Tibial nerve (tissue), 4 donors: ENCODE results near the gene GTPBP2. TPM values are rescaled to one million over a fixed set of nuclear protein-coding genes. Genes with fewer than 3 reads are reported as not detected.
"Not testable (repeated sequence)": the region's sequence is repeated elsewhere in the genome, so short reads cannot be mapped to it uniquely, and the experiment has no call there.

Source experiments
- DNase-seq, 2 donors: peaks; one replicate each; pipeline ENCODE4 v3.0.0-alpha.2; 2019; ENCODE audit warnings: low spot score in 2 of 2
- H3K27ac ChIP-seq, 4 donors: fragments of 200-600 bp; sonication (generic) in 3 of 4; one replicate each; pipeline ENCODE4 v1.5.1; 2017 to 2019; ENCODE audit warnings: mild to moderate bottlenecking in 1 of 4
- H3K27me3 ChIP-seq, 2 donors: fragments of 200-600 bp; sonication (generic) in 1 of 2; one replicate each; pipeline versions ENCODE4 v1.5.1 to v1.6.0; 2017 to 2019
- H3K36me3 ChIP-seq, 3 donors: fragments of 200-600 bp; sonication (generic); one replicate each; pipeline ENCODE4 v1.5.1; 2018 to 2019
- H3K4me1 ChIP-seq, 4 donors: fragments of 200-600 bp; sonication (generic) in 3 of 4; one replicate each; pipeline ENCODE4 v1.5.1; 2017 to 2019
- H3K4me3 ChIP-seq, 4 donors: fragments of 200-600 bp; sonication (generic) in 3 of 4; one replicate each; pipeline ENCODE4 v1.5.1; 2017 to 2019; ENCODE audit warnings: mild to moderate bottlenecking in 1 of 4, moderate library complexity in 1 of 4
- H3K9me3 ChIP-seq, 4 donors: fragments of 200-600 bp; sonication (generic) in 3 of 4; one replicate each; pipeline ENCODE4 v1.5.1; 2017 to 2019
- CTCF ChIP-seq, 5 experiments: fragments of 200-600 bp in 3 of 5; fragments of 450-650 bp in 2 of 5; sonication (generic) in 3 of 5; IDR thresholded peaks; one replicate each; pipeline ENCODE4 v1.5.1; 2016 to 2019; ENCODE audit warnings: antibody characterized with exemption in 5 of 5, mild to moderate bottlenecking in 3 of 5, moderate library complexity in 2 of 5
- EP300 ChIP-seq, 2 donors: sonication (generic); formaldehyde crosslinking; IDR thresholded peaks; one replicate each; pipeline ENCODE4 v1.6.1; 2017; ENCODE audit warnings: antibody characterized with exemption in 2 of 2, mild to moderate bottlenecking in 1 of 2
- POLR2A ChIP-seq, 2 donors: fragments of 450-650 bp; IDR thresholded peaks; one replicate each; pipeline ENCODE4 v1.6.1; 2017; ENCODE audit warnings: antibody characterized with exemption in 2 of 2, mild to moderate bottlenecking in 2 of 2, moderate library complexity in 2 of 2
- WGBS, 2 donors: methylation state at CpG; one replicate each; pipeline ENCODE4 v1.1.5; 2018; 5-methylcytosine and 5-hydroxymethylcytosine counted together
- total RNA-seq, 4 donors: library from RNA; depleted of rRNA; stranded (reverse); fragments of >200 nt; gene quantifications; one replicate each; pipeline ENCODE4 v1.1.0, GENCODE V29; 2016

Gene GTPBP2
- total RNA-seq, 4 donors from 2014 or later: 33.2 to 58.5 (median 39.7) TPM

GRCh38 chr6:43606019-43606418 is 23.0 kb downstream of the GTPBP2 start:
- no peaks in the 10 kb centered on the region for H3K9me3 ChIP-seq
- H3K36me3 ChIP-seq: peaks cover 0 to 71% (median 7%) of the 10 kb centered on the region in 3 donors
- no peak for DNase-seq

GRCh38 chr6:43604174-43604573 is 24.9 kb downstream of the GTPBP2 start:
- Histone ChIP-seq H3K4me3 (no peak overlapping the region), H3K27me3 (no peaks in the 10 kb centered on the region), H3K27ac (no peak overlapping the region), H3K4me1 (peaks cover 0 to 14% (median 0%) of the 10 kb centered on the region in 4 donors), H3K9me3 (no peaks in the 10 kb centered on the region), H3K36me3 (peaks cover 0 to 68% (median 7%) of the 10 kb centered on the region in 3 donors)
- WGBS, 2 donors: 47 to 78% methylated on average over 2 of the region's 2 CpGs
- no peak for DNase-seq
- TF ChIP-seq CTCF (IDR thresholded peaks at IDR 0.05) (no peak), POLR2A (IDR thresholded peaks at IDR 0.05) (no peak), EP300 (IDR thresholded peaks at IDR 0.05) (no peak)

More at GRCh38 chr6:43606019-43606418, 23.0 kb downstream of the GTPBP2 start:
- 89 to 92% methylated on average over 2 of the region's 2 CpGs for WGBS, 2 donors
- Histone ChIP-seq H3K27me3 (no peaks in the 10 kb centered on the region), H3K4me3 (no peak overlapping the region), H3K27ac (no peak overlapping the region), H3K4me1 (peaks cover 0 to 14% (median 0%) of the 10 kb centered on the region in 4 donors)
- no peak for TF ChIP-seq CTCF (IDR thresholded peaks at IDR 0.05)

DNA sequence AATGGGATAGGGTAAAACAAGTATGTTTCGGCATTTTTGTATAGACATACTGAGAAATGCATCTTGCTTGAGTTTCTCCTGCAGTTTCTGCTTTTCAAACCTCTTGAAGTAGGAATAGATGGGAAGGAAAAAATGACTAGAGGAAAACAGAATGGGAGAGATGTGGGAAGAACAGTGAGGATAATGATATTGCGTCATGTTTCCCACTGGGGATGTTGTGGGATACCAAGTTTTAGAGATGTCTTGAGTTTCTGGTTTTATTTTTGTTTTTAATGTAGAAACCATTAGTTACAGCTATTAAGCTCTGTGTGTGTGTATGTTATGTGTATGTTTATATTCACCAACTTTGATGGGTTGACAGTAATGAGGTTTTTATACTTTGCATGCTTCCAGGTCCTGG is 28.5 kb downstream of the GTPBP2 start:
- TF ChIP-seq POLR2A (IDR thresholded peaks at IDR 0.05) (no peak), EP300 (IDR thresholded peaks at IDR 0.05) (no peak), CTCF (IDR thresholded peaks at IDR 0.05) (no peak)
- peaks cover 0 to 7% (median 0%) of the 10 kb centered on the region in 4 donors for H3K4me1 ChIP-seq
- no peak overlapping the region for H3K27ac ChIP-seq
- DNase-seq: no peak
- no peaks in the 10 kb centered on the region for H3K9me3 ChIP-seq
- 92 to 95% methylated on average over 2 of the region's 2 CpGs for WGBS, 2 donors
- H3K36me3 ChIP-seq: peaks cover 0 to 73% (median 7%) of the 10 kb centered on the region in 3 donors
- no peak overlapping the region for H3K4me3 ChIP-seq
- no peaks in the 10 kb centered on the region for H3K27me3 ChIP-seq

GRCh38 chr6:43593938-43594337 is 35.1 kb downstream of the GTPBP2 start:
- no peak for DNase-seq
- Histone ChIP-seq H3K27me3 (no peaks in the 10 kb centered on the region), H3K27ac (no peak overlapping the region), H3K4me3 (no peak overlapping the region), H3K4me1 (no peaks in the 10 kb centered on the region), H3K36me3 (peaks cover 0 to 53% (median 0%) of the 10 kb centered on the region in 3 donors), H3K9me3 (no peaks in the 10 kb centered on the region)
- no peak for TF ChIP-seq CTCF (IDR thresholded peaks at IDR 0.05)
- no peak for TF ChIP-seq POLR2A (IDR thresholded peaks at IDR 0.05)
- no peak for TF ChIP-seq EP300 (IDR thresholded peaks at IDR 0.05)
- 84 to 94% methylated on average over 1 of the region's 1 CpG for whole genome bisulfite sequencing, 2 donors

DNA sequence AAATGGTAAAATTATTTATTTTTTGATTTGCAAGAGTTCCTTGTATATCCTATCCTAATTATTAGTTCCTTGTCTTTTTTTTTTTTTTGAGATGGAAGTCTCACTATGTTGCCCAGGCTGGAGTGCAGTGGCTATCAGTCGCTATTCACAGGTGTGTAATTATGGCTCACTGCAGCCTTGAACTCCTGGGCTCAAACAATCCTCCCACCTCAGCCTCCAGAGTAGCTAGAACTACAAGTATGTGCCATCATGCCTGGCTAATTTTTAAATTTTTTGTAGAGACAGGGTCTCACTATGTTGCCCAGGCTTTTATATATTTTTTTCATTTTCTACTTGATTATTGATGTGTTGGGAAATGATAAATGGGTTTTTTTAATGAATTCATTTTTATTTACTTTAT is 39.5 kb downstream of the GTPBP2 start:
- H3K4me3 ChIP-seq, DNase-seq, H3K27me3 ChIP-seq, H3K27ac ChIP-seq, H3K4me1 ChIP-seq, H3K9me3 ChIP-seq: not testable (repeated sequence)
- peaks cover 0 to 74% (median 12%) of the 10 kb centered on the region in 3 donors for H3K36me3 ChIP-seq
- 92 to 96% methylated on average over 1 of the region's 1 CpG for WGBS, 2 donors

DNA sequence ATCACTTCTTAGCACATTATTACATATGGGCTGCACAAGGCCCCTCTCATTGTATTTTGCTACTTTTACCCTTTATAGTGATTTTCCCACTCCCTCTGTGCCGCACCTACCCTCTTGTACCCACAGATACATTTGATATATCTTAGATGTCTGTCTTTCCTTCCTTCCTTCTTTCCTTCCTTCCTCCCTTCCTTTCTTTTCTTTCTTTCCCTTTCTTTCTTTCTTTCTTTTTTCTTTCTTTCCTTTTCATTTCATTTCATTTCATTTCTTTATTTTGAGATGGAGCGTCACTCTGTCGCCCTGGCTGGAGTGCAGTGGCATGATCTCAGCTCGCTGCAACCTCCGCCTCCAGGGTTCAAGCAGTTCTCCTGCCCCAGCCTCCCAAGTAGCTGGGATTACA is 40.9 kb downstream of the GTPBP2 start:
- TF ChIP-seq EP300 (IDR thresholded peaks at IDR 0.05): no peak
- no peak for TF ChIP-seq POLR2A (IDR thresholded peaks at IDR 0.05)
- TF ChIP-seq CTCF (IDR thresholded peaks at IDR 0.05): no peak
- Histone ChIP-seq H3K36me3 (peaks cover 0 to 88% (median 19%) of the 10 kb centered on the region in 3 donors), H3K9me3 (no peaks in the 10 kb centered on the region), H3K4me1 (no peaks in the 10 kb centered on the region), H3K4me3 (no peak overlapping the region), H3K27me3 (no peaks in the 10 kb centered on the region), H3K27ac (no peak overlapping the region)
- no peak for DNase-seq
- 96% methylated on average over 5 of the region's 5 CpGs for WGBS, 2 donors
